Midbrain (tissue), 1 donor: ENCODE data around the gene SPOCK1.

Experiments
- DNase-seq: peaks from one replicate; lab custom pipeline; 2025; lab: John Stamatoyannopoulos, UW

SPOCK1 gene

GRCh38 chr5:137296213-137296781, 202.8 kb downstream of the SPOCK1 start:
- no peak for DNase-seq

GRCh38 chr5:137294604-137295003, 204.5 kb downstream of the SPOCK1 start:
- no peak for DNase-seq

DNA sequence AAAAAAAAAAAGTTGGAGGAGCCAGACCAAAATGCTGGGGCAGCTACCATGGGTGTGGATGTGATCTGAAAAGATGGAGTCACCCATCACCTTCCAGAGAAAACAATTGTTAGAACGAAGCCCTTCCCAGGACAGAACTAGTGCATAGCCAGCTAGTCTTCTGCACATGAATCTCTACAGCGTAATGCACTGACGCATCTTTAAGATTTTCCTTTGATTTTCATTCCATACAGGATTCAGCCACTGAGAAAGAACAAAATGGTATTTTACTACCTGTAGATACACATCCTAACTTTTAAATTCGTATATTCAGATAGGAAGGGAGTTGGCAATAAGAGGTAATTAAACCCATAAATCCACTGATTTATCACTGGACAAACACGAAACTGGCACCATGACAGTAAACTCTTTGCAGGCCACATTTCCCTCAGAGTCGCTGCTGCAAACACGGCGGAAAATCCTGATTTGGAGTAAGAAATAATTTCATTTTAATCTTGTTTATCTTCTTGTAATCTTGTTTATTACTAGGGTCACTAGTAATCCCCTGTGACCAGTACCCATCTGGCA, 206.6 kb downstream of the SPOCK1 start:
- no peak for DNase-seq

DNA sequence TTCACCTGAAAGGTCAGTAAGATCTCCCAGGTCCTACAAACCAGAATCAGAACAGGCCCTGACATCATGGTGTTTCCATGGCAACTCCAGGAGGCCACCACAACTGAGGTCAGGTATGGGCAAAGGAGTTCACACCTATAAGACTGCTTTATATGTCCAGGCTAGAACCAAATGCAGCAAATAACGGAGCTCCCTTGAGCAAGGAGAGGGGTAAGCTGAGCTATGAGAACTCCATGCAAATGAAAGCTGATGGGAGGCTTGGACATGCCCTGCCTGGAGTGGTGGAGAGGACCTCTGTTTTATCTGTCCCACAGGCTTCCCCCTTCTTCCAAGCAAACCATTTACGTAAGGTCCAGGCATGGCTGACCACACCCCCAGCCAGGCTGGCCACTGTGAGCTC, 207.7 kb downstream of the SPOCK1 start:
- no peak for DNase-seq

DNA sequence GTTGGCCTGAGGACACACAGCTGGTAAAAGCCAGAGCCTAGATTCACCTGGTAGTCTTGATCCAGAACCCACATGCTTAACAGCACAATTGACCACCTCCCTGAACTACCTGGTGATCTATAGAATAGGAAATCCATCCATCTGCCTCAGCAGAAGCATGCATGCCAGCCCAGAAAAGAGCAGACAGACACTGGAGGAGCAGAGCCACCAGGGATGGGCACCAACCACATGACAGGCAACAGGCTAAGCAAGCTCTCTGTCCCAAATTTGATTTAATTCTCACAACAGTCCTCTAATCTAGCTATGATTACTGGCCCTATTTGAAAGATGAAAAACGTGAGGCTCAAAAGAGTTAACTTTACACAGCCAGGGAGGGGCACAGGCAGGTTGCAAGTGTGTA, 208.1 kb downstream of the SPOCK1 start:
- DNase-seq, result no peak

- DNase-seq, result no peak
Measured at GRCh38 chr5:137290373-137290772, 208.8 kb downstream of the SPOCK1 start.

DNA sequence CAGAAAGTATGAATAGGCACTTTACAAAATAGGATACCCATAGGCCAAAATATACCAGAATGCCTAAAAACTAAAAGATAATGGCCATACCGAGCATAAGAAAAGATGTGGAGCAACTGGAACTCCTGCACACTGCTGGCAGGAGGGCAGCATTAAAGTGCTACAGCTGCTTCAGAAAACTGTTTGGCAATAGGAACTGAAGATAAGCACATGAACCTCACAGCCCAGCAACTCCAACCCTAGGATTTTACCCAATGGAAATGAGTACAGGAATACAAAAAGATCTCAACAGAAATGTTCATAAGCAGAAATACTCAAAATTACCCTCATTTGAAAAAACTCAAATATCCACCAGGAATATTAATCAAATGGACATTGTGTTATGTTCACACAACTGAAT, 209.3 kb downstream of the SPOCK1 start:
- no peak for DNase-seq

DNA sequence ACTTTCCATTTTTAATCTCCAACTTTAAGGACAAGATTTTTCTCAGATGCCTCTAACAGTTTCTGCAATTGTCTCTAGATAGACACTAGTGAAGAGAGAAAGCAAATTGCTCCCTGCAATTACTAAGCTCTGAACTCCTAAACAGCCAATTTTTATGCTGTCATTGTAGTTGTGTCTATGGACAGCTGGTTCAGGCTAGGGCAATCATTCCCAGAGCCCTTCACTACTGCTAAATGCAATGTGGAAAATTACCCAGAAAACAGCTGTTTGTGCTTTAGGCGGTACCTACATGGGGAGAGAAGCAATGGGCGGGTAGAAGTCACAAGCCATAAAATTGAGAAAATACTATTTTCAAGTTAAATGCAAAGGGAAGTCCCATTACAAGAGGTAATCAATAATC, 211.6 kb downstream of the SPOCK1 start:
- no peak for DNase-seq

DNA sequence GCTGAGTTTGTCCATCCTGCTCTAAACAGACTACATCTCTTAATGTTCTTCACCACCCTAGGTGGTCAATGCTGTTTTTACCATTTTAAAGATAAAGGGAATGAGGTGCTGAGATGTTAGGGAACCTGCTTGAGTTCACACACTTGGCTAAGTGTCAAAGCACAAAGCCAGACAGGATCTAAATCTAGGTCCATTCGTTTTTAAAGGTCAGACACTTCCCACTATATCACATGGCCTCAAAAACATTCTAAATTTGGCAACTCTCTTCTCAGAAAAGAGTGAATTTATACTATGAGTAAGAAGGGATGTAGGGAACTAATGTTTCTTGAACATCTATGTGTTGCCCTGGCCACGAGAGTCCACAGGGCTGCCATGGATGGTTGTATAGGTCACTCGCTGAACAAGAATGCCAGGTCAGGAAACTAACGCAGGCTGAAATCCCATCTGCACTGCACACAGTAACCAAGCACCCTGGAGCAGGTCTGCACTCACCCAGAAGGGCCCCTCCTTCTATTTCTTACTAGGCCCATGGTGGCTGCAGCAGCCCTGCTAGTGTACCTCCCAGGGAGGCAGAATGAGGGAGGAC, 213.0 kb downstream of the SPOCK1 start:
- no peak for DNase-seq

DNA sequence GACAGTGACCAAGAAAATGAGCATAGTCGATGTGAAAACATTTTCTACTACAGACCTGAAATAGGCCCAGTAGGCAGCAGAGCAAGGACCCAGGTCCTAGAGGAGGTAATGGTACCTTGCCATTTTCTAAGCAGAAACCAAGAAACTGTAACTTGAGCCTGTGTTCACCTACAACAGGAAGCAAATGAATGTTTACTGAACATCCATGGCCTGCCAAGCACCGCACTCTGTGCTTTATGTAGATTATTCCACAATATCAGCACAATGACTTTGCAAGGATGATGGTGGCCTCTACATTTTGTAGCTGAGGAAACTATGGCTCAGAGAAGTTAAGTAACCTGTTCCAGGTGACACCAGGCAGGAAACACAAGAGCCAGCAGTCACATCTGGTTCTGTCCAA, 215.3 kb downstream of the SPOCK1 start:
- no peak for DNase-seq

- no peak for DNase-seq
Measured at GRCh38 chr5:137282216-137282615, 216.9 kb downstream of the SPOCK1 start.

GRCh38 chr5:137281201-137281600, 217.9 kb downstream of the SPOCK1 start:
- DNase-seq, result no peak

DNA sequence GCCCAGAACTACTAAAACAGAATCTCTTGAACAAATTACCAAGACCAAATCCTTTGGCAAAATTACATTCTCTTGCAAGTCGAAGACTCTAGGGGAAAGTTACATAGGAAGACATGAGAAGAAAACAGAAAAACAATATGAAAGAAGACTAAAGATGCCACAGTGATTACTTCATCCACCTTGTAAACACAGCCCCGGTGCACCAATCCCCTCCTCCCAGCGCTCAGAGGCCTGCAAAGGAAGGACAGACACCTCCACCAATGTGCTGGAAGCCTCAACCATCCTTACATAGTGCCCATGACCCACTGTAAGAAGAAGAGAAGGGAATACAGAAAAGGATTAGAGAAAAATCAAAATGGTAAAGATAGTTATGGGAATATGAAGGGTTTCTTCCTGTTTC, 218.5 kb downstream of the SPOCK1 start:
- no peak for DNase-seq

GRCh38 chr5:137279521-137280231, 219.4 kb downstream of the SPOCK1 start:
- no peak for DNase-seq

GRCh38 chr5:137278476-137278875, 220.7 kb downstream of the SPOCK1 start:
- no peak for DNase-seq

DNA sequence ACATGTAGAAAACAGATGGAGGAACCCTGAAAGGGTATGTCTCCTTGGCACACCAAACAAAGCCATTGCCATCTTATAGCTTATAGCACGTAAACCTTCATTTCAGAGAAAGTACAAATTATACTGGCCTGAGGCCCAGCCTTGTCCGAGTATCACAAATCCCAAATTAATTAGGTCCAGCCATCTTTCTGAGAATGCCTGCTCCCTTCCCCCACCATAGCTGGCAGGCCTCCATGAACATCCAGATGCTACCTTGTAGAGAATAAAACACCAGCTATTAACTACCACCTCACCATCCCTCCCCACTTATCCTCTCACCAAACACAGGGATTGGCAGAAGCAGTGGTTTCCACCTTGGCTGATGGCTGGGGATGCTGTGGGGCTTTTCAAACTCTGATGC, 224.0 kb downstream of the SPOCK1 start:
- no peak for DNase-seq

GRCh38 chr5:137273511-137273910, 225.6 kb downstream of the SPOCK1 start:
- no peak for DNase-seq

DNA sequence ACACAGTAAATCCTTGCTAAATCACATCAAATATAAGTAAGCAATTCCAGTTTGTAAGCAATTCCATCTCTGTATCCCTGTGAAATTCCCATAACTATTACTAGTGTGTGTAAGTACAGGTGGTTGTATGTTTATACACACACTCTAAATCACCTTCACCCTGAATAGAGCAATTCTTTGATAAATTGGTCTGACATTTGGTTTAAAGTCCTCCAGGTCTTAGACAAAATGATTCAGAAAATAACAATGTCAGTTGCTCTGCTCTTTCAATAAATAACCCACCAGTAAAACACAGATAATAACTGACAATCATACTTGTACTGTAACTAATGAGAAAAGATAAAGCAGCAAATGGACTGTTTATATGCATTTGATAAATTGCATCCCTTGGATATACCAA, 226.3 kb downstream of the SPOCK1 start:
- DNase-seq, result no peak

GRCh38 chr5:137269946-137270345, 229.2 kb downstream of the SPOCK1 start:
- no peak for DNase-seq

- no peak for DNase-seq
Measured at GRCh38 chr5:137269274-137269673, 229.9 kb downstream of the SPOCK1 start.

GRCh38 chr5:137268646-137269045, 230.5 kb downstream of the SPOCK1 start:
- no peak for DNase-seq

GRCh38 chr5:137266186-137266585, 232.9 kb downstream of the SPOCK1 start:
- DNase-seq, result no peak

DNA sequence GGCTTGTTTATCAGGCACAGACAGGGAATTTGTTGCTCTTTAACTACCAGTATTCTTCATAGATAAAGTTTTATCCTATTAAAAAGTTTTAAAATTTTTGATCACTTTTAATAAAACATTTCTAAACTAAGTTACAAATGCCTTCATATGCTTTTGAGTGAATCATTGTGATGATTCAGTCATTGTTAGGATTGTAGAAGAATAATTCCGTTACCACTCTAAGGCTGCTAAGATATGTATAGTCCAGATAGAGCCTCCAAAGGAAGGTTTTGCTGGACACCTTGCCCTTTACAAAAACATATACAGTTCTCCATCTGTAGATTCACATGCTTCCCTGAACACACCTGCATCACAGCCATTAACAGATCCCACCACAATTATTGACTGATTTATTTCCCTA, 233.7 kb downstream of the SPOCK1 start:
- no peak for DNase-seq
